Activated CD4-positive, alpha-beta T cell treated with anti-CD3 and anti-CD28 coated beads, Interleukin-10, Interleukin-2, amounts not matched to agents 100 ng/mL and 50 ng/mL, durations not matched to agents 16 hours and 8 hours (primary cell): ENCODE measurements around the gene REG3G.
"Not testable (repeated sequence)": the region's sequence is repeated elsewhere in the genome, so short reads cannot be mapped to it uniquely, and the experiment has no call there.

Source experiments
- DNase-seq: peaks from one replicate; pipeline ENCODE4 v3.0.0-alpha.2; 2020

REG3G gene

DNA sequence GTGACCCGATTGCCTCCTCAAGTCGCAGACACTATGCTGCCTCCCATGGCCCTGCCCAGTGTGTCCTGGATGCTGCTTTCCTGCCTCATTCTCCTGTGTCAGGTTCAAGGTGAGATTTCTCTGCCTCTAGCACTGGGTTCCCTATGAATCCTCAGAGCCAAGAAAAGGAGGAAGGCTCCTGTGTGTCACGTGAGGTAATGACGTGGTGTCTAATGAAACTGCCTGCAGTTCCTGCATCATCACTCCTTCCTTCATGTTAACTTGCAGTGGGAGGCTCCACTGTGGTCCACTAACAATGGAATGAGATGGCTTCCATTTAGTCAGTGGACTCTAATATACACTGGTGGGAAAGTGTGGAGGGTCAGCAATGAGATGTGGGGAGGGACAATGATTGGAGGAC is 559 bp downstream of the REG3G start:
- no peak for DNase-seq

DNA sequence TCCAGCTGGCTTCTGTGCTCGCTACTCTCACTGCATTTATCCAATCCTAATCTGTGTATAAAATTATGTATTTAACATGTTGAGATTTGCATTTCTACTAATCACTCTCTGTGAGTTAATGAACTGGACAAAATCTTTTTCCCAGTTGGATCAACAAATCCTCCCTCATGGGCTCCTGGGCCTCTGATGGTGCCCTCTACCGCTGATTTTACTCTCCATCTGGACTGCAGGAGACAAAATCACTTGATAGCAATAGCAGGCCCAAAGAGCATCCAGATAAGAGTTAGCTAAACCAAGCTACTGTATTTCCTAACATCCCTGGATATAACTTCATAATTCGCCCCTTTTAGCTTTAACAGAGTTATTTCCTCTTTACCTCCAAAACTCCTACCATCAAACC is 14.4 kb downstream of the REG3G start:
- no peak for DNase-seq

DNA sequence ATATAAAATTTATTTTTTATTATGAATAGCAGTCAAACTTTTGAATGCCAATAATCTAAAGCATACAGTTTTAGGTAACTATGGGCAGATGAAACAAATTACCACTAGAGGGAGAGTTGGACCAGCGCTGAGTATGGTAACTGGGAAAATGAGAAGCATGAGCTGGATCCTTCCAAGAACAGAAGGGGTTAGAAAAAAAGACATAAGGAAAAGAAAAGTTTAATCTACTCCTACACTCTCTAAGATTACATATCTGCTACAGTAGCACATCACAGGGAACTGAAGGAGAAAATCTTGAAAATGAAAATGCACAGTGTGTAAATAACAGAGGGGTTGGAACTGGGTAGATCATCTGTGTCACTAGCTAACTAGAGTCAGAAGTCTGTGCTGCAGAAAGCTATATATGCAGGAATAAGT is 15.5 kb downstream of the REG3G start:
- DNase-seq: no peak

DNA sequence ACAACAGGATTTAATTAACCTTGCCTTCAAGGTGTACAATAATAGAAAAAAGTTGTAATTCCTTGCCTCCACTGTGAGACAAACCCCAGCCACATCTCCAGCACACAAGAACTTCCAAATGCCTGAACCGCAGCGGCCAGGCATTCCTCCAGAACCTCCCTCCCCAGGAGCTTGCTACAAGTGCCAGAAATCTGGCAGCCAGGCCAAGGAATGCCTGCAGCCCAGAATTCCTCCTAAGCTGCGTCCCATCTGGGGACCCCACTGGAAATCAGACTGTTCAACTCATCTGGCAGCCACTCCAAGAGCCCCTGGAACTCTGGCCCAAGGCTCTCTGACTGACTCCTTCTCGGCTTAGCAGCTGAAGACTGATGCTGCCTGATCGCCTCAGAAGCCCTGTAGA is 28.0 kb downstream of the REG3G start:
- not testable (repeated sequence) for DNase-seq

DNA sequence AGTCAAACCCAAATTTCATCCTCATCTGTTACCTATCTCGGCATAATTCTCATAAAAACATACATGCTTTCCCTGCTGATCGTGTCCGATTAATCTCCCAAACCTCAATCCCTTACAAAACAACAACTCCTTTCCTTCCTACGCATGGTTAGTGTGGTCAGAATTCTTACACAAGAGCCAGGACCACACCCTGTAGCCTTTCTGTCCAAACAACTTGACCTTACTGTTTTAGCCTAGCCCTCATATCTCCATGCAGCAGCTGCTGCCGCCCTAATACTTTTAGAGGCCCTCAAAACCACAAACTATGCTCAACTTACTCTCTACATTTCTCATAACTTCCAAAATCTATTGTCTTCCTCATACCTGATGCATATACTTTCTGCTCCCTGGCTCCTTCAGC is 29.3 kb downstream of the REG3G start:
- DNase-seq: not testable (repeated sequence)

DNA sequence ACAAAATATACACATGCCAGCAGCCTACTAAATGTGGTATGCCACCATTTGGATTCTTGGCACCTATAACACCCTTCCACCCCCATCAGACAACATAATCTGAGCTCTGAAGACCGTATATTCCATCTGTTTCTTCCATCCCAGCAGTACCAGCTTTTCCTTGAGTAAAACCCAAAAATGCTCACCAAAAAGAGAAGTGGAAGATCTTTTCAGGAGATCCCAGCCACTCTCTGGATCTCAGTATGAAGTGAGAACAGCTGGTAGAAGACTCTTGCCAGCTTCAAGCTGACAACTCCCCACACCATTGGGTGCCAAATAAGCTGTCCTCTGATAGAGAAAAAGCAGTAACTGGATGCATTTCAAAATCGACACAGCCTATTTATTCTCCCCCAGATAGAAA is 39.7 kb downstream of the REG3G start:
- DNase-seq: no peak

DNA sequence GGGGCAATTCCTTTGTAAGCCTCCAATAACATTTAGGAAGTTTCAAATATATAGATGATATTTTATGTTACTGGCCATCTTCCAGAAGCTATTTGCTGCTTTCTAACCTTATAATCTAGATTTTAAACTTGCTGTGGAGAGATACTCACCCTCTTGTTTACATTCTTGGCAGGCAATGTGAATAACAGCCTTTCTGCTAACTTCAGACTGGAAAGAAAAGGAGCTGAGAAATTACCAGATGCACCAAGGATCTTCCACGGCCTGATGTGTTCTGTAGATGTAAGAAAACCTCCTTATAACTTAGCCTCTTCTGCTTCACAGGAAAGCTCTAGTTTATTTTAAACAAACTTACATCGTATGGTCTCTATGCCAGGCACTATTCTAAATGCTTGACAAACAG is 45.6 kb downstream of the REG3G start:
- no peak for DNase-seq
